Psoas muscle (tissue), 8 donors: ENCODE measurements around the gene ABCC12. TPM values are rescaled to one million over a fixed set of nuclear protein-coding genes. Genes with fewer than 3 reads are reported as not detected.

Experiments used
- ATAC-seq, 4 donors: fragments of 200-7000 bp; cut with Tn5 transposase; one replicate each; pipeline ENCODE4 v1.9.1; 2020; ENCODE audit warnings: moderate library complexity in 3 of 4, mild to moderate bottlenecking in 2 of 4
- DNase-seq, 2 donors: peaks; one replicate each; pipeline ENCODE4 v3.0.0-alpha.2; 2020
- H3K27ac ChIP-seq: fragments of 200-600 bp; one replicate; pipeline ENCODE4 v1.8.0; 2022
- H3K27me3 ChIP-seq, 3 donors: fragments of 200-600 bp in 1 of 3; one replicate each; pipeline versions ENCODE4 v1.6.1 to v1.8.0; 2013 to 2022; ENCODE audit warnings: low read length in 2 of 3, mild to moderate bottlenecking in 2 of 3, moderate library complexity in 1 of 3; ENCODE audit not compliant: insufficient read depth in 3 of 3
- H3K36me3 ChIP-seq, 2 donors: fragments of 200-600 bp in 1 of 2; one replicate each; pipeline versions ENCODE4 v1.6.1 to v1.8.0; 2013 to 2022; ENCODE audit warnings: low read depth in 1 of 2, mild to moderate bottlenecking in 1 of 2, moderate library complexity in 1 of 2; ENCODE audit not compliant: insufficient read depth in 1 of 2
- H3K4me1 ChIP-seq: fragments of 200-600 bp; one replicate; pipeline ENCODE4 v1.8.0; 2022
- H3K4me3 ChIP-seq: fragments of 200-600 bp; one replicate; pipeline ENCODE4 v1.8.0; 2022; ENCODE audit warnings: mild to moderate bottlenecking
- H3K9me3 ChIP-seq: fragments of 200-600 bp; one replicate; pipeline ENCODE4 v1.8.0; 2022
- CTCF ChIP-seq: fragments of 200-600 bp; IDR thresholded peaks from one replicate; pipeline ENCODE4 v1.8.0; 2022; ENCODE audit warnings: antibody characterized with exemption
- whole genome bisulfite sequencing, 3 donors: extraction: QIAGEN DNeasy Blood & Tissue Kit; methylation state at CpG; one replicate each; pipeline versions ENCODE4 v1.1.6 to v1.1.7; 2013; 5-methylcytosine and 5-hydroxymethylcytosine counted together
- intact Hi-C, 2 donors: fragments of 100-400 bp; cut with DNase I; formaldehyde crosslinking; loops; one replicate each; pipeline versions ENCODE4 v1.11.0 to v1.14.2; 2022
- polyA plus RNA-seq, 3 donors: library from polyadenylated mRNA; stranded (reverse); fragments of 200-250 nt; gene quantifications; one replicate each; pipeline ENCODE4 v1.2.3, GENCODE V29; 2013
- total RNA-seq, 4 donors: library from RNA; stranded (reverse); fragmentation: NEBNext Ultra II Directional in 2 of 4; extraction: Animal tissue kit (Norgen Biotek cat#: 25700) in 2 of 4; gene quantifications; one replicate each; pipeline versions ENCODE4 v1.2.1 to v1.2.4, GENCODE V29; 2021 to 2023
- donor health status: healthy with polysubstance abuse.
- donor health status: DM: no; HTN: no; CAD: no; lungs with moderate emphysema.
- donor health status: Bipolar disorder and iron deficiency.
- donor health status: healthy.
- donor health status: DM: yes; HTN: yes; CAD: no.
- donor health status: DM: no; HTN: no; CAD: no.
- donor health status: DM: no; HTN: no; CAD: no.
- donor health status: DM: yes; HTN: yes; CAD: no.

ABCC12 gene
- total and polyA plus RNA-seq, 7 donors, result 0.07 to 0.94 (median 0.34) TPM

GRCh38 chr16:48117217-48118105 is 38.3 kb downstream of the ABCC12 start:
- H3K4me1 ChIP-seq, result peaks cover 10% of the 10 kb centered on the region
- H3K9me3 ChIP-seq, result no peaks in the 10 kb centered on the region
- intact Hi-C loops, result no loop called here
- ATAC-seq (peak in 3 of 4 donors; percentile 60 to 68 (median 66)), DNase-seq (peak; percentile 41 to 64)
- H3K27ac ChIP-seq, result no peak overlapping the region
- no peak overlapping the region for H3K4me3 ChIP-seq
- TF ChIP-seq CTCF, result peak; percentile 37
- no peaks in the 10 kb centered on the region for H3K27me3 ChIP-seq
- H3K36me3 ChIP-seq, result no peaks in the 10 kb centered on the region
- WGBS, 3 donors, result 66 to 69% (median 68%) methylated on average over 22 of the region's 22 CpGs

- 92 to 93% (median 92%) methylated on average over 14 of the region's 14 CpGs for WGBS, 3 donors
- intact Hi-C loops, result no loop called here
- no peak for TF ChIP-seq CTCF
These were observed 40.5 kb downstream of the ABCC12 start for GRCh38 chr16:48115299-48115698.

GRCh38 chr16:48114410-48114809 is 41.4 kb downstream of the ABCC12 start:
- intact Hi-C loops, result no loop called here
- no peaks in the 10 kb centered on the region for H3K9me3 ChIP-seq
- H3K27ac ChIP-seq, result no peak overlapping the region
- H3K4me3 ChIP-seq, result no peak overlapping the region
- no peak for ATAC-seq
- no peaks in the 10 kb centered on the region for H3K36me3 ChIP-seq
- 90 to 92% (median 90%) methylated on average over 7 of the region's 7 CpGs for WGBS, 3 donors
- TF ChIP-seq CTCF, result no peak
- H3K4me1 ChIP-seq, result peaks cover 13% of the 10 kb centered on the region
- H3K27me3 ChIP-seq, result no peaks in the 10 kb centered on the region
- no peak for DNase-seq

More at GRCh38 chr16:48115299-48115698, 40.5 kb downstream of the ABCC12 start:
- Histone ChIP-seq H3K4me1 (peaks cover 13% of the 10 kb centered on the region), H3K36me3 (no peaks in the 10 kb centered on the region), H3K4me3 (no peak overlapping the region), H3K27me3 (no peaks in the 10 kb centered on the region), H3K27ac (no peak overlapping the region), H3K9me3 (no peaks in the 10 kb centered on the region)
- DNase-seq (no peak), ATAC-seq (no peak)

- peaks cover 13% of the 10 kb centered on the region for H3K4me1 ChIP-seq
- H3K27ac ChIP-seq, result no peak overlapping the region
- DNase-seq (no peak), ATAC-seq (no peak)
- no peak overlapping the region for H3K4me3 ChIP-seq
- H3K27me3 ChIP-seq, result no peaks in the 10 kb centered on the region
- intact Hi-C loops, result no loop called here
- 67 to 80% (median 68%) methylated on average over 7 of the region's 7 CpGs for WGBS, 3 donors
- no peaks in the 10 kb centered on the region for H3K36me3 ChIP-seq
- TF ChIP-seq CTCF, result no peak
- H3K9me3 ChIP-seq, result no peaks in the 10 kb centered on the region
These were observed 42.3 kb downstream of the ABCC12 start for GRCh38 chr16:48113471-48113870.
